HFFc6 (cell line): Measurements from ENCODE around the gene TMEM135. TPM values are rescaled to one million over a fixed set of nuclear protein-coding genes. Genes with fewer than 3 reads are reported as not detected.
"Not testable (repeated sequence)": the region's sequence is repeated elsewhere in the genome, so short reads cannot be mapped to it uniquely, and the experiment has no call there.

Experiments
- DNase-seq: peaks from one replicate; pipeline ENCODE4 v3.0.0-alpha.2; 2018
- H3K27ac Mint-ChIP-seq: 2 replicates; pipeline ENCODE4 v1.8.0; 2020; ENCODE audit warnings: mild to moderate bottlenecking, mixed read lengths
- H3K27me3 Mint-ChIP-seq: 2 replicates; pipeline ENCODE4 v1.8.0; 2021; ENCODE audit warnings: mild to moderate bottlenecking, moderate library complexity, mixed read lengths; ENCODE audit not compliant: insufficient read depth
- H3K36me3 Mint-ChIP-seq: 2 replicates; pipeline ENCODE4 v1.8.0; 2021; ENCODE audit warnings: low read depth, mixed read lengths
- H3K4me1 Mint-ChIP-seq: 2 replicates; pipeline ENCODE4 v1.8.0; 2020; ENCODE audit warnings: low read depth, mixed read lengths
- H3K4me3 Mint-ChIP-seq: 2 replicates; pipeline ENCODE4 v1.8.0; 2020; ENCODE audit warnings: mild to moderate bottlenecking, moderate library complexity, mixed read lengths
- H3K9me3 Mint-ChIP-seq: 2 replicates; pipeline ENCODE4 v1.8.0; 2020; ENCODE audit warnings: mild to moderate bottlenecking, mixed read lengths
- CTCF ChIP-seq: fragments of 200-600 bp; sonication (generic); IDR thresholded peaks from 2 replicates; pipeline ENCODE4 v1.5.0; 2021; ENCODE audit warnings: antibody characterized with exemption, mild to moderate bottlenecking
- total RNA-seq, 6 experiments: library from RNA; stranded (reverse); fragmentation: NEBNext Ultra II Directional; extraction: Animal tissue kit (Norgen Biotek cat#: 25700); gene quantifications; 2 replicates in 1 of 6; 3 replicates in 5 of 6; pipeline ENCODE4 v1.2.3, GENCODE V29; 2021

TMEM135 gene
- total RNA-seq, 6 experiments from 2014 or later: 13.1 to 28.3 (median 20.5) TPM

GRCh38 chr11:87154246-87154645, 116.5 kb downstream of the TMEM135 start:
- peaks cover 4% of the 10 kb centered on the region; the same call in 1 of the 2 replicates for H3K36me3 Mint-ChIP-seq
- no peak for TF ChIP-seq CTCF
- DNase-seq: no peak
- H3K9me3 Mint-ChIP-seq: no peaks in the 10 kb centered on the region
- peaks cover 20% of the 10 kb centered on the region for H3K4me1 Mint-ChIP-seq
- no peak overlapping the region for H3K4me3 Mint-ChIP-seq
- no peaks in the 10 kb centered on the region; the same call in 1 of the 2 replicates for H3K27me3 Mint-ChIP-seq
- H3K27ac Mint-ChIP-seq: no peak overlapping the region

- H3K27me3 Mint-ChIP-seq: no peaks in the 10 kb centered on the region; the same call in 1 of the 2 replicates
- no peak overlapping the region for H3K27ac Mint-ChIP-seq
- no peaks in the 10 kb centered on the region for H3K9me3 Mint-ChIP-seq
- DNase-seq: no peak
- peaks cover 6% of the 10 kb centered on the region; the same call in 1 of the 2 replicates for H3K4me1 Mint-ChIP-seq
- H3K36me3 Mint-ChIP-seq: peaks cover 4% of the 10 kb centered on the region; the same call in 1 of the 2 replicates
- TF ChIP-seq CTCF: no peak
- no peak overlapping the region for H3K4me3 Mint-ChIP-seq
These were observed 119.2 kb downstream of the TMEM135 start for GRCh38 chr11:87156970-87157369.

- not testable (repeated sequence) for H3K4me3 Mint-ChIP-seq, H3K27me3 Mint-ChIP-seq, H3K27ac Mint-ChIP-seq, DNase-seq
- Mint-ChIP-seq H3K4me1 (peaks cover 13% of the 10 kb centered on the region), H3K36me3 (peaks cover 41% of the 10 kb centered on the region), H3K9me3 (peaks cover 20% of the 10 kb centered on the region)
These were observed 131.3 kb downstream of the TMEM135 start for GRCh38 chr11:87169076-87169475.

- peak overlapping the region; percentile 72 for H3K27ac Mint-ChIP-seq
- H3K9me3 Mint-ChIP-seq: peaks cover 16% of the 10 kb centered on the region
- peaks cover 39% of the 10 kb centered on the region for H3K4me1 Mint-ChIP-seq
- no peak for TF ChIP-seq CTCF
- H3K4me3 Mint-ChIP-seq: no peak overlapping the region
- H3K27me3 Mint-ChIP-seq: no peaks in the 10 kb centered on the region
- H3K36me3 Mint-ChIP-seq: peaks cover 20% of the 10 kb centered on the region
- peak; percentile 74 for DNase-seq
These were observed 135.7 kb downstream of the TMEM135 start for GRCh38 chr11:87173185-87174039.

- Mint-ChIP-seq H3K4me1 (peaks cover 44% of the 10 kb centered on the region), H3K9me3 (peaks cover under 1% of the 10 kb centered on the region; the same call in 1 of the 2 replicates), H3K36me3 (peaks cover 20% of the 10 kb centered on the region), H3K27ac (no peak overlapping the region; the same call in 1 of the 2 replicates), H3K27me3 (no peaks in the 10 kb centered on the region), H3K4me3 (no peak overlapping the region)
- TF ChIP-seq CTCF: no peak
- no peak for DNase-seq
These were observed 137.1 kb downstream of the TMEM135 start for GRCh38 chr11:87174870-87175269.

- peaks cover 56% of the 10 kb centered on the region for H3K4me1 Mint-ChIP-seq
- H3K4me3 Mint-ChIP-seq: no peak overlapping the region
- peaks cover 18% of the 10 kb centered on the region for H3K36me3 Mint-ChIP-seq
- no peak for TF ChIP-seq CTCF
- no peaks in the 10 kb centered on the region for H3K9me3 Mint-ChIP-seq
- H3K27me3 Mint-ChIP-seq: no peaks in the 10 kb centered on the region
- no peak for DNase-seq
- no peak overlapping the region for H3K27ac Mint-ChIP-seq
These were observed 138.3 kb downstream of the TMEM135 start for GRCh38 chr11:87176044-87176443.
